Smooth muscle cell of the pulmonary artery (primary cell): Measurements from ENCODE around the gene CES2. TPM values are rescaled to one million over a fixed set of nuclear protein-coding genes. Genes with fewer than 3 reads are reported as not detected.

Experiments used
- total RNA-seq: library from RNA; depleted of rRNA; stranded (reverse); fragments of >200 nt; gene quantifications from 2 replicates; pipeline ENCODE4 v1.2.3, GENCODE V29; 2014

The CES2 gene, protein sequence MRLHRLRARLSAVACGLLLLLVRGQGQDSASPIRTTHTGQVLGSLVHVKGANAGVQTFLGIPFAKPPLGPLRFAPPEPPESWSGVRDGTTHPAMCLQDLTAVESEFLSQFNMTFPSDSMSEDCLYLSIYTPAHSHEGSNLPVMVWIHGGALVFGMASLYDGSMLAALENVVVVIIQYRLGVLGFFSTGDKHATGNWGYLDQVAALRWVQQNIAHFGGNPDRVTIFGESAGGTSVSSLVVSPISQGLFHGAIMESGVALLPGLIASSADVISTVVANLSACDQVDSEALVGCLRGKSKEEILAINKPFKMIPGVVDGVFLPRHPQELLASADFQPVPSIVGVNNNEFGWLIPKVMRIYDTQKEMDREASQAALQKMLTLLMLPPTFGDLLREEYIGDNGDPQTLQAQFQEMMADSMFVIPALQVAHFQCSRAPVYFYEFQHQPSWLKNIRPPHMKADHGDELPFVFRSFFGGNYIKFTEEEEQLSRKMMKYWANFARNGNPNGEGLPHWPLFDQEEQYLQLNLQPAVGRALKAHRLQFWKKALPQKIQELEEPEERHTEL
- 31.9 and 35.9 TPM in 2 replicates for total RNA-seq

DNA sequence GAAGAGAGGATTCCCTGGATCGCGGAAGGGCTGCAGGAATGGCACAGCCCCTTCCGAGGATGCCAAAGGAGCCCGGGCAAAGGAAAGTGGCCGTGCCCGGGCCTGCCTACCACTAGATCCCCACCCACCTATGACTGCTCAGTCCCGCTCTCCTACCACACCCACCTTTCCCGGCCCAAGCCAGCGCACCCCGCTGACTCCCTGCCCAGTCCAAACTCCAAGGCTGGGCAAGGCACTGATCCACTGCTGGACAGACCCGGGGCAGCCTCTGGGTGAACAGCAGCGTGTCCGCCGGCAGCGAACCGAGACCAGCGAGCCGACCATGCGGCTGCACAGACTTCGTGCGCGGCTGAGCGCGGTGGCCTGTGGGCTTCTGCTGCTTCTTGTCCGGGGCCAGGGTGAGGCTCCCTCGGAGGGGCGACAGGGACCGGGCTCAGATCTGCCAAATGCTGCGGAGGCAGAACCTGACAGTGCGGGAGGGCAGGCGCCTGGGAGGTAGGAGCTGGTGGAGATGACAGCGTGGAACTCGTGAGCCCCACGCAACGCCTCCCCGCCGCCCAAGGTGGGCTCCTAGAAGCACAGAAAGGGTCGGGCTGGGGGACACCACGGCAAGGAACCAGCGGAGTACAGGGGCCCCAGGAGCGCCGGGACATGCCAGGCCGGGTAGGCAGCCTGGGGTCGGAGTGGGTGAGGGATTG is at the start of gene CES2:
Gene CES2, plus strand, starts transcription at position 203 of the 698 bp plus-strand sequence. Its CDS starts 120 bp downstream, at position 323.

DNA sequence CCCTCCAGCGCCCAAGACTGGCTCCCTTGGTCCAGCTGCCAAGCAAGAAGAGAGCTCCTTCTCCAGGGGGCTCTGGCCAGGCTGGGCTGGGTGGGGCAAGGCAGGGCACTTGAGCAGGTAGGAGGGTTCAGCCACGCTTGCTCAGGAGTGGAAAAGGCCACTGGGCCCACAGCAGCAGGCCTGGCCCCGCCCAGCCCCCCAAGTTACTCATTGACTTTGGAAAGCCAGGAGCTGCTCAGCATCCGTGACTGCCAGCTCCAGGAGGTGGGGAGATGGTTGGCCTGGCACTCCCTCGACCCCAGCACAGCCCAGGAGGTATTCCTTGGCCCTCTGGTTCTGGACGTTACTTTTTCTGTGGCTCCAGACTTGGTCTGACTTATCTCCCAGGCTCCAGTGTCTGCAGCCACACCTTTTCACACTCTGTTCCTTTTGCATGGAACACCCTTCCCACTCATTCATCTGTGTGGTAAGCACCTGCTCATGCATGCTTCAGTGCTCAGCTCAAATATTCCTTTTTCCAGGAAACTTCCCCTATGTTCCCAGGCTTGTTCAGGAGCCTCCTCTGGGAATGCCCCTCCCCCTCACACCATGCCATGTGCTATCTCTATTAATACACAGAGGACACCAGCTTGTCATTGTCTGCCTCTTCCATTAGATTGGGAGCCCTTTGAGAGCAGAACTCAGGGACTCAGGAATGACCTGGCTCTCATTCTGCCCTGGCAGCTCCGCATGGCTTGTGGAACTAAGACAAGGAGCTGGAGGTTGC is 16.3 kb upstream of the CES2 start, which contains the start of gene CDH16:
Gene CDH16, minus strand, starts transcription at position 83 of the 766 bp plus-strand sequence. CDS start 820 bp downstream, outside the sequence.

DNA sequence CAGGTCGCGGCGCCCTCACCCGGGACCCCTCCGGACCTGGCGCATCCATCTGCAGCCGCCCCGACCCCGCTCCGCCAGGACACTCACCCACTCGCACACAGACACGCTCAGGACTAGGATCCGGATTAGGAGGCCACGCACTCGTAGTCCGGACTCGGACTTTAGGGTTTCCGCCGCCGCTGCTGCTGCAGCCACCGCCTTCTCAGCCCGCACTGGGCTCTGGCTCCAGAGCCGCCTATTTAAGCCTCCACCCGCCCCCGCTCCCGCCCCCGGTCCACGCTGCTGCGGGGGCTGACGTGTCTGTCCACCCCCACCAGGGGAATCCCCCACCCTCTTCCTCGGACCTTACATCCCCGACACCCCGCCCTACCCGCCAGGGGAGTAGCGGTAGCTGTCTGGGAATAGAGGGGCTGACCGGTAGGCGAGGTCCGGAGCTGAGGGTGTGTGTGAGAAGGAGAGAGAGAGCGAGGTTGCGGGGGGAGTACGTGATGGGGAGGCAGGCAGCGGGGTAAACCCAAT is 9.9 kb upstream of the CES2 start, which contains the start of gene RRAD:
Gene RRAD, minus strand, starts transcription at position 214 of the 519 bp plus-strand sequence. CDS start 356 bp downstream, outside the sequence.

DNA sequence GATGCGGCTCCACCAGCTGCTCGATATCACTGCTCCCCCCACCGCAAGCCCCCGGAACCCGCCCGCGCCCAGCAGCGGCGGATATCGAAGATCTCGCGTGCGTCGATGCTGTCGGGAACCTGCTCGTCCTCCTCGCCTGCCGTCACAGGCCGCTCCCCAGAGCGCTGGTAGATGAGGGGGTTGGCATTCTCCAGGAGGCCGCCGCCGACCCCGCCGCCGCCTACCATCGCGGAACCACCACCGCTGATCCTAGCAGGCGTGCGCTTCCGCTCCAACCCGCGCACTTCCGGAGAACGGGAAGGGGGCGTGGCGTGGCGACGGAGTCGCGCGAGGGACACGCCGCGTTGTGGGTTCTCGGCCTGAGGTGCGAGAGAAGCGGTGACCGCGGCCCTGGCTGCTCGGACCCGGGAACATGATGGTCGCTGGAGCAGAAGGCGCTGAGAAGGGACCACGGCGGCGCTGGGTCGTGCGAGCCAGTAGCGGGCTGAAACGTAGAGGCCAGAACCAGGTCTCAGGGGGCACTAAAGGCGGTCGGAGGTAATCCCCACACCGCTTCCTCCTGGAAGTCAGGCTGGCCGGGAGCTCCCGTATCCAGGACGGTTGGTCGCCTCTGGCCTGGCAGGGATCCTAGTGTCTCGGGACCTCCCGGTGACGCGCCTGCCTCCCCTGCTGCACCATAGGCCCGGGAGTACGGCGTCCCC is 1.0 kb upstream of the CES2 start, which contains the start of gene CIAO2B:
Gene CIAO2B, minus strand, starts transcription at position 265 of the 701 bp plus-strand sequence. Its CDS starts 38 bp downstream, at position 227.

DNA sequence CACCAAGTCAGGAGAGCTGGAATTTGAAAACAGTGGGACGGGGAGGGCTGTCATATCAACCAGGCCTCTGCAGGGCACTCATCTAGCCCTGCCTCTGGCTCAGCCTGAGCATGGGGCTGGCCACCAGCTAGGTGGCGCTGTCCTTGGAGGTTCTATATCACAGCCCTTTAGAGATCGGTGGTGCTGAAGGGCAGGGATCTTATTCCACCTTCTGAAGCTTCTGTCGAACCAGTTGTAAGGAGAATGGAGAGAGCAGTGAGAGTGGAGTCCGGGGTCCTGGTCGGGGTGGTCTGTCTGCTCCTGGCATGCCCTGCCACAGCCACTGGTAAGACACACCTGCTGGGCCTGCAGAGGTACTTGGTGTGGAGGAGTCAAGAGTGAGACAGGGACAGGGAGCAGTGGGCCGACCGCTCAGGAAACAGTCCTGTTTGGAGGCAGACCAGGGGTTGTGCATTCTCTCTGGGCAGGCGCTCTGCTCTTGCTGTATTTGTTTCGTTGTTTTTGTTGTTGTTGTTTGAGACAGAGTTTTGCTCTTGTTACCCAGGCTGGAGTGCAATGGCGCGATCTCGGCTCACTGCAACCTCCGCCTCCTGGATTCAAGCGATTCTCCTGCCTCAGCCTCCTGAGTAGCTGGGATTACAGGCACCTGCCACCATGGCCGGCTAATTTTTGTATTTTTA is 25.9 kb downstream of the CES2 start, which contains the start of gene CES3:
Gene CES3, plus strand, starts transcription at position 202 of the 680 bp plus-strand sequence. Its CDS starts 42 bp downstream, at position 244.

DNA sequence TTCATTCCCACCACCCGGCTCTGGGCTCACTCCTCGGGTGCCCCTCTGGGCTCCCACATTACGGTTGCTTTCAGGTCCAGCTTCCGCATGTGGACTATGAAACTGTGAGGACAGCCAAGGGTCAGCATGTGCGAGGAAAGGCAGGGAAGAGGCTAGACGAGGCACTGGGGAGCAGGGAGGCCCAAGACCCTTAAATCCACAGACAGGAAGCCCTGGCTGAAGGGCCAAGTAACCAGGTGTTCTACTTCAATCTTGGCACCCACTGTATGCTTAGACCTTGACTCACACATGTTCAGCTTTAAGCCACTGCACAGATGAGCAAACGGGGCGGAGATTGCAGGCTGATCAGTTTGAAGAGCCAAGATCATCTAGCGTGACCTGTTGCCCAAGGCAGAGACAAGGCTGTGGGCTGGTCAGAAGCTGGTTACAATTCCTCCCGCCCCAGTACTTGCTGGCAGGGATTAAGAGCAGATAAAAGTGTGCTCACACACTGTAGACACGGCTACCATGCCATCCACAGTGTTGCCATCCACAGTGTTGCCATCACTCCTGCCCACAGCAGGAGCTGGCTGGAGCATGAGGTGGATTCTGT is 53.0 kb downstream of the CES2 start, which contains the start of gene CES4A:
Gene CES4A, plus strand, starts transcription at position 393 of the 592 bp plus-strand sequence. Its CDS starts 184 bp downstream, at position 577.

Other genes starting within 250 kb of the CES2 start
- 24.0 and 31.8 TPM in 2 replicates for gene CMTM4, start 238.8 kb upstream of the CES2 start, total RNA-seq
- 165 and 178 TPM in 2 replicates for gene DYNC1LI2, start 183.9 kb upstream of the CES2 start, total RNA-seq
- 0.07 TPM in 1 of 2 replicates, not detected in the other for gene TERB1, start 133.9 kb upstream of the CES2 start, total RNA-seq
- gene NAE1, start 104.5 kb upstream of the CES2 start, total RNA-seq: 44.5 and 47.8 TPM in 2 replicates
- gene CA7, start 91.1 kb upstream of the CES2 start, total RNA-seq: not detected in 2 replicates
- gene PDP2, start 55.0 kb upstream of the CES2 start, total RNA-seq: 11.4 and 17.6 TPM in 2 replicates
- gene CDH16, start 16.6 kb upstream of the CES2 start, total RNA-seq: not detected in 2 replicates
- 14.9 and 36.8 TPM in 2 replicates for gene RRAD, start 10.0 kb upstream of the CES2 start, total RNA-seq
- 125 and 137 TPM in 2 replicates for gene CIAO2B, start 1.1 kb upstream of the CES2 start, total RNA-seq
- gene CES3, start 25.8 kb downstream of the CES2 start, total RNA-seq: 0.39 and 1.2 TPM in 2 replicates
- gene CES4A, start 53.1 kb downstream of the CES2 start, total RNA-seq: 0.99 and 1.8 TPM in 2 replicates
- gene CBFB, start 93.6 kb downstream of the CES2 start, total RNA-seq: 57.0 and 57.7 TPM in 2 replicates
- gene PHAF1, start 174.4 kb downstream of the CES2 start, total RNA-seq: 20.0 and 22.0 TPM in 2 replicates
- gene B3GNT9, start 215.5 kb downstream of the CES2 start, total RNA-seq: 47.2 and 55.1 TPM in 2 replicates
- gene TRADD, start 224.4 kb downstream of the CES2 start, total RNA-seq: 18.2 and 18.9 TPM in 2 replicates
- 11.9 and 12.8 TPM in 2 replicates for gene FBXL8, start 224.4 kb downstream of the CES2 start, total RNA-seq
- 12.1 and 23.0 TPM in 2 replicates for gene HSF4, start 229.2 kb downstream of the CES2 start, total RNA-seq
- gene NOL3, start 235.0 kb downstream of the CES2 start, total RNA-seq: 42.4 and 43.0 TPM in 2 replicates
- 16.9 and 20.5 TPM in 2 replicates for gene MATCAP1, start 248.4 kb downstream of the CES2 start, total RNA-seq